Activated T-cell treated with anti-CD3 and anti-CD28 coated beads, Interleukin-2, amount 50 U/mL, for 4 hours (primary cell): ENCODE data around the gene GNGT2. TPM values are rescaled to one million over a fixed set of nuclear protein-coding genes. Genes with fewer than 3 reads are reported as not detected.
"Not testable (repeated sequence)": the region's sequence is repeated elsewhere in the genome, so short reads cannot be mapped to it uniquely, and the experiment has no call there.

ENCODE experiments used
- ATAC-seq, 2 donors: fragments of 200-7000 bp; cut with Tn5 transposase; one replicate each; pipeline ENCODE4 v1.10.0; 2021
- DNase-seq: peaks from one replicate; pipeline ENCODE4 v3.0.0-alpha.2; 2020
- H3K27me3 Mint-ChIP-seq: one replicate; pipeline ENCODE4 v1.8.0; 2021; ENCODE audit warnings: low read depth, mixed read lengths
- H3K36me3 Mint-ChIP-seq: one replicate; pipeline ENCODE4 v1.8.0; 2022; ENCODE audit warnings: mixed read lengths; ENCODE audit not compliant: insufficient read depth
- H3K4me1 Mint-ChIP-seq: one replicate; pipeline ENCODE4 v1.8.0; 2021; ENCODE audit warnings: low read depth, mixed read lengths
- H3K4me3 Mint-ChIP-seq: one replicate; pipeline ENCODE4 v1.8.0; 2021; ENCODE audit warnings: mild to moderate bottlenecking, moderate library complexity, mixed read lengths
- H3K9me3 Mint-ChIP-seq: one replicate; pipeline ENCODE4 v1.8.0; 2021; ENCODE audit warnings: mixed read lengths
- total RNA-seq, 3 donors: library from RNA; stranded (reverse); gene quantifications; one replicate each; pipeline ENCODE4 v1.2.1, GENCODE V29; 2021

Gene GNGT2
- total RNA-seq, 3 donors from 2014 or later = 8.7 to 14.8 (median 12.8) TPM

- Mint-ChIP-seq H3K9me3 (no peaks in the 10 kb centered on the region), H3K27me3 (no peaks in the 10 kb centered on the region), H3K4me1 (peaks cover 3% of the 10 kb centered on the region), H3K4me3 (no peak overlapping the region), H3K36me3 (no peaks in the 10 kb centered on the region)
- no peak for ATAC-seq
- DNase-seq = no peak
Measured at GRCh38 chr17:49183801-49184200, 26.6 kb downstream of the GNGT2 start.

- H3K9me3 Mint-ChIP-seq = no peaks in the 10 kb centered on the region
- no peak for ATAC-seq
- no peaks in the 10 kb centered on the region for H3K36me3 Mint-ChIP-seq
Measured at GRCh38 chr17:49183341-49183740, 27.0 kb downstream of the GNGT2 start.

GRCh38 chr17:49180998-49181635, 29.3 kb downstream of the GNGT2 start:
- Mint-ChIP-seq H3K4me1 (peaks cover 3% of the 10 kb centered on the region), H3K9me3 (peaks cover 3% of the 10 kb centered on the region), H3K36me3 (no peaks in the 10 kb centered on the region), H3K4me3 (no peak overlapping the region), H3K27me3 (peaks cover 2% of the 10 kb centered on the region)
- no peak for ATAC-seq
- DNase-seq = no peak

More at GRCh38 chr17:49183341-49183740, 27.0 kb downstream of the GNGT2 start:
- no peak for DNase-seq
- no peak overlapping the region for H3K4me3 Mint-ChIP-seq
- H3K4me1 Mint-ChIP-seq = peaks cover 3% of the 10 kb centered on the region
- H3K27me3 Mint-ChIP-seq = peaks cover 2% of the 10 kb centered on the region

GRCh38 chr17:49180303-49180702, 30.1 kb downstream of the GNGT2 start:
- H3K36me3 Mint-ChIP-seq = no peaks in the 10 kb centered on the region
- DNase-seq = peak; percentile 69
- peak in 1 of 2 donors; percentile 48 for ATAC-seq
- peaks cover 3% of the 10 kb centered on the region for H3K4me1 Mint-ChIP-seq
- peaks cover 11% of the 10 kb centered on the region for H3K9me3 Mint-ChIP-seq
- H3K27me3 Mint-ChIP-seq = peaks cover 2% of the 10 kb centered on the region
- H3K4me3 Mint-ChIP-seq = no peak overlapping the region

GRCh38 chr17:49175978-49176377, 34.4 kb downstream of the GNGT2 start:
- not testable (repeated sequence) for H3K36me3 Mint-ChIP-seq, DNase-seq
- peaks cover 18% of the 10 kb centered on the region for H3K27me3 Mint-ChIP-seq

GRCh38 chr17:49170711-49171110, 39.7 kb downstream of the GNGT2 start:
- not testable (repeated sequence) for ATAC-seq, H3K36me3 Mint-ChIP-seq, H3K4me1 Mint-ChIP-seq, H3K4me3 Mint-ChIP-seq, DNase-seq
- H3K27me3 Mint-ChIP-seq = peaks cover 56% of the 10 kb centered on the region
- peaks cover 20% of the 10 kb centered on the region for H3K9me3 Mint-ChIP-seq

More at GRCh38 chr17:49175978-49176377, 34.4 kb downstream of the GNGT2 start:
- peaks cover 27% of the 10 kb centered on the region for H3K9me3 Mint-ChIP-seq
- ATAC-seq, H3K4me1 Mint-ChIP-seq, H3K4me3 Mint-ChIP-seq: not testable (repeated sequence)

GRCh38 chr17:49170216-49170615, 40.2 kb downstream of the GNGT2 start:
- DNase-seq = no peak
- Mint-ChIP-seq H3K4me3 (no peak overlapping the region), H3K27me3 (peaks cover 57% of the 10 kb centered on the region), H3K36me3 (no peaks in the 10 kb centered on the region), H3K4me1 (no peaks in the 10 kb centered on the region), H3K9me3 (peaks cover 15% of the 10 kb centered on the region)
- ATAC-seq = no peak

- DNase-seq (no peak), ATAC-seq (no peak)
- no peaks in the 10 kb centered on the region for H3K36me3 Mint-ChIP-seq
- no peak overlapping the region for H3K4me3 Mint-ChIP-seq
- H3K4me1 Mint-ChIP-seq = no peaks in the 10 kb centered on the region
- H3K9me3 Mint-ChIP-seq = peaks cover 1% of the 10 kb centered on the region
- H3K27me3 Mint-ChIP-seq = peaks cover 53% of the 10 kb centered on the region
Measured at GRCh38 chr17:49168706-49169105, 41.7 kb downstream of the GNGT2 start.

- Mint-ChIP-seq H3K9me3 (no peaks in the 10 kb centered on the region), H3K4me1 (no peaks in the 10 kb centered on the region), H3K36me3 (no peaks in the 10 kb centered on the region), H3K27me3 (peaks cover 41% of the 10 kb centered on the region), H3K4me3 (no peak overlapping the region)
- ATAC-seq = no peak
- DNase-seq = no peak
Measured at GRCh38 chr17:49165143-49165542, 45.2 kb downstream of the GNGT2 start.

GRCh38 chr17:49162866-49163265, 47.5 kb downstream of the GNGT2 start:
- H3K36me3 Mint-ChIP-seq = no peaks in the 10 kb centered on the region
- no peaks in the 10 kb centered on the region for H3K9me3 Mint-ChIP-seq
- H3K27me3 Mint-ChIP-seq = peaks cover 33% of the 10 kb centered on the region
- no peak overlapping the region for H3K4me3 Mint-ChIP-seq
- DNase-seq (no peak), ATAC-seq (no peak)
- H3K4me1 Mint-ChIP-seq = no peaks in the 10 kb centered on the region

GRCh38 chr17:49157784-49158183, 52.6 kb downstream of the GNGT2 start:
- no peak for DNase-seq
- ATAC-seq = no peak
- no peak overlapping the region for H3K4me3 Mint-ChIP-seq
- no peaks in the 10 kb centered on the region for H3K9me3 Mint-ChIP-seq
- no peaks in the 10 kb centered on the region for H3K36me3 Mint-ChIP-seq
- no peaks in the 10 kb centered on the region for H3K4me1 Mint-ChIP-seq
- H3K27me3 Mint-ChIP-seq = peaks cover 30% of the 10 kb centered on the region

- no peaks in the 10 kb centered on the region for H3K4me1 Mint-ChIP-seq
- H3K36me3 Mint-ChIP-seq = no peaks in the 10 kb centered on the region
- DNase-seq = no peak
- H3K27me3 Mint-ChIP-seq = peaks cover 32% of the 10 kb centered on the region
- no peak for ATAC-seq
- H3K9me3 Mint-ChIP-seq = no peaks in the 10 kb centered on the region
- H3K4me3 Mint-ChIP-seq = no peak overlapping the region
Measured at GRCh38 chr17:49156256-49156655, 54.1 kb downstream of the GNGT2 start.

Other genes starting within 250 kb of the GNGT2 start
- not detected for gene GIP, start 242.0 kb downstream of the GNGT2 start, total RNA-seq
- gene IGF2BP1, start 213.2 kb downstream of the GNGT2 start, total RNA-seq = under 1 TPM; 0.32 to 0.76 (median 0.35) TPM
- not detected for gene B4GALNT2, start 77.8 kb downstream of the GNGT2 start, total RNA-seq
- gene ABI3, start 133 bp upstream of the GNGT2 start, total RNA-seq = 10 to 100 TPM; 15.0 to 24.2 (median 22.7) TPM
- under 1 TPM in 1 of 3 donors, not detected in 2; 0.23 TPM for gene PHOSPHO1, start 20.2 kb upstream of the GNGT2 start, total RNA-seq
- 1 to 10 TPM; 2.8 to 3.2 (median 3.1) TPM for gene ZNF652, start 151.7 kb upstream of the GNGT2 start, total RNA-seq
- gene PHB1, start 204.3 kb upstream of the GNGT2 start, total RNA-seq = 100 to 1,000 TPM; 549 to 631 (median 628) TPM